ENCODE results near the gene TNRC6A. TPM values are rescaled to one million over a fixed set of nuclear protein-coding genes. Genes with fewer than 3 reads are reported as not detected.

Gene TNRC6A
- total RNA-seq, 1 donor from 2014 or later: 46.5 TPM

DNA sequence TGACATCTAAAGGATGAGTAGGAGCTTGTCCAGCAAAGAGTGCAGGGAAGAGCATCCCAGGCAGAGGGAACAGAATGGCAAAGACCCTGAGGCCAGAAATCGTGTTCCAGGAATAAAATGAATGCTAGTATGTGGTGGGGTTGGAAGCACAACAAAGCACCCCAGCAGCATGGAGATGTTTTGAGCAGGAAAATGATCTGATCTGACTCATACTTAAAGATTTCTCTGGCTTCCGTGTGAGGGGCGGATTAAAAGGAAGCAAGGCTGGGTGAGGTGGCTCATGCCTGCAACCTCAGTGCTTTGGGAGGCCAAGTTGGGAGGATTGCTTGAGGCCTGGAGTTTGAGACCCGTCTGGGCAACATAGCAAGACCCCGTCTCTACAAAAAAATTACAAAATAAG, 118.6 kb downstream of the TNRC6A start:
- H3K9me3 ChIP-seq: no peaks in the 10 kb centered on the region
- ATAC-seq: no peak
- intact Hi-C loops (cut with DNase I): no loop called here
- H3K4me3 ChIP-seq: no peak overlapping the region
- no peaks in the 10 kb centered on the region for H3K36me3 ChIP-seq
- no peaks in the 10 kb centered on the region for H3K4me1 ChIP-seq
- no peaks in the 10 kb centered on the region for H3K27me3 ChIP-seq
- no peak overlapping the region for H3K27ac ChIP-seq
- no peak for DNase-seq
- TF ChIP-seq, protein P1, sequence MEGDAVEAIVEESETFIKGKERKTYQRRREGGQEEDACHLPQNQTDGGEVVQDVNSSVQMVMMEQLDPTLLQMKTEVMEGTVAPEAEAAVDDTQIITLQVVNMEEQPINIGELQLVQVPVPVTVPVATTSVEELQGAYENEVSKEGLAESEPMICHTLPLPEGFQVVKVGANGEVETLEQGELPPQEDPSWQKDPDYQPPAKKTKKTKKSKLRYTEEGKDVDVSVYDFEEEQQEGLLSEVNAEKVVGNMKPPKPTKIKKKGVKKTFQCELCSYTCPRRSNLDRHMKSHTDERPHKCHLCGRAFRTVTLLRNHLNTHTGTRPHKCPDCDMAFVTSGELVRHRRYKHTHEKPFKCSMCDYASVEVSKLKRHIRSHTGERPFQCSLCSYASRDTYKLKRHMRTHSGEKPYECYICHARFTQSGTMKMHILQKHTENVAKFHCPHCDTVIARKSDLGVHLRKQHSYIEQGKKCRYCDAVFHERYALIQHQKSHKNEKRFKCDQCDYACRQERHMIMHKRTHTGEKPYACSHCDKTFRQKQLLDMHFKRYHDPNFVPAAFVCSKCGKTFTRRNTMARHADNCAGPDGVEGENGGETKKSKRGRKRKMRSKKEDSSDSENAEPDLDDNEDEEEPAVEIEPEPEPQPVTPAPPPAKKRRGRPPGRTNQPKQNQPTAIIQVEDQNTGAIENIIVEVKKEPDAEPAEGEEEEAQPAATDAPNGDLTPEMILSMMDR (IDR thresholded peaks at IDR 0.05): no peak

- no peak overlapping the region for H3K4me3 ChIP-seq
- no peak for ATAC-seq
- DNase-seq: no peak
- no peaks in the 10 kb centered on the region for H3K36me3 ChIP-seq
- H3K27me3 ChIP-seq: no peaks in the 10 kb centered on the region
- no peak overlapping the region for H3K27ac ChIP-seq
- H3K9me3 ChIP-seq: no peaks in the 10 kb centered on the region
- TF ChIP-seq, protein P1 (IDR thresholded peaks at IDR 0.05): no peak
- intact Hi-C loops (cut with DNase I): no loop called here
- no peaks in the 10 kb centered on the region for H3K4me1 ChIP-seq
These were observed 120.2 kb downstream of the TNRC6A start for GRCh38 chr16:24849641-24850040.

DNA sequence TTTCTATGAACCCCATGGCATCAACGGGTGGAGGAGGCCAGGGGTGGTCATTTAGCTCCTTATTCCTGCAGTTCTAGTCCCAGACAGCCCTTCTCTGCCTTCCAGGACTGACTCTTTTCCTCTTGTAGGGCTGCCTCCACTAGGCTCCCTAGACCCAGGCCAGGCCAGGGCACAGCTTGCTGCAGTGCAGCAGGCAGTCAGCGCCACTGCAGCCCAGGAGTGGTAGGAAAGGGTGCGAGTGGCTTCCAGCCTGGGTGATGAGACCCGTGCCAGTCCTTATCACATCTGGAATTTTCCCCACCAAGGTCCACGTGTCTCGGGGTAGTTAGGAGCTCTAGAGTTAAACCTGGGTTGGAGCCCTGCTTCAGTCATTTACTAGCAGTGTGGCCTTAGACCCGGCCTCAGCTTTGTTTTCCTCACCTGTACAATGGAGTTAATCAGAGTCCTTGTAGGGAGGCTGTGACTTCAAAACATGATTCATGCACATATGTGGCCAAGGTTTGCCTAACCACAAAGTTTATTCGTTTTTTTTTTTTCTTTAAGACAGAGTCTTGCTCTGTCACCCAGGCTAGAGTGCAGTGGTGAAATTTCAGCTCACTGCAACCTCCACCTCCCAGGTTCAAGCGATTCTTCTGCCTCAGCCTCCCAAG, 121.0 kb downstream of the TNRC6A start:
- Histone ChIP-seq H3K36me3 (no peaks in the 10 kb centered on the region), H3K9me3 (no peaks in the 10 kb centered on the region), H3K4me1 (no peaks in the 10 kb centered on the region), H3K27me3 (no peaks in the 10 kb centered on the region), H3K27ac (no peak overlapping the region), H3K4me3 (no peak overlapping the region)
- intact Hi-C loops (cut with DNase I): no loop called here
- ATAC-seq (no peak), DNase-seq (no peak)
- TF ChIP-seq, protein P1 (IDR thresholded peaks at IDR 0.05): no peak

DNA sequence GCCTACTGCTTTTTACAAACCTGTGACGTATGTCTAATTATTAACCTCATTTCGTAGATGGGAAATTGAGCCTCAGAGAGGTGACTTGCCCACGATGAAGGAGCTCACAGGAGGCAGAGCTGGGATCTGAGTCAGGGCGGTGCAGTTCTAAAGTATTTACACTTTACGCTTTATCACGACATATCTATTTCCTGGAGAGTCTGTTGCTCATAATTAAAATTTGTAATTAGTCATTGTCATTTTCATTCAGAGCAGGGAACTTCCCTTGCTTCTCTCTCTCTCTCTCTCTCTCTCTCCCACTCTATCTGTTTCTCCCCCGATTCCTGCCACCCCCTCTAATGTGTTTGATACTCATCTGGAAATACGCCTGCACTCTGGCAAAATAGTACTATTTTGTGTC, 122.2 kb downstream of the TNRC6A start:
- H3K36me3 ChIP-seq: no peaks in the 10 kb centered on the region
- no peak overlapping the region for H3K27ac ChIP-seq
- TF ChIP-seq, protein P1 (IDR thresholded peaks at IDR 0.05): no peak
- no peaks in the 10 kb centered on the region for H3K4me1 ChIP-seq
- H3K9me3 ChIP-seq: no peaks in the 10 kb centered on the region
- no peak for ATAC-seq
- intact Hi-C loops (cut with DNase I): no loop called here
- DNase-seq: no peak
- no peak overlapping the region for H3K4me3 ChIP-seq
- no peaks in the 10 kb centered on the region for H3K27me3 ChIP-seq

- ATAC-seq: no peak
- DNase-seq: no peak
- Histone ChIP-seq H3K36me3 (no peaks in the 10 kb centered on the region), H3K4me3 (no peak overlapping the region), H3K9me3 (no peaks in the 10 kb centered on the region), H3K27ac (no peak overlapping the region), H3K4me1 (no peaks in the 10 kb centered on the region), H3K27me3 (no peaks in the 10 kb centered on the region)
- intact Hi-C loops (cut with DNase I): no loop called here
- TF ChIP-seq, protein P1 (IDR thresholded peaks at IDR 0.05): no peak
These were observed 122.8 kb downstream of the TNRC6A start for GRCh38 chr16:24852281-24852721.
